ENCODE data around the gene DNLZ.

DNLZ gene

GRCh38 chr9:136326761-136327303 is 36.7 kb downstream of the DNLZ start:
- H3K9me3 ChIP-seq (ENCODE audit: control insufficient read depth, low read length) = no peaks in the 10 kb centered on the region
- no peak for DNase-seq
- peak overlapping the region; percentile 99 for H2BK15ac ChIP-seq (ENCODE audit: low read depth, poor library complexity, severe bottlenecking)
- H2BK12ac ChIP-seq (ENCODE audit: low read length in 2 of 2) = peak overlapping the region; percentile 95 to 99
- peaks cover 58% of the 10 kb centered on the region for H3K4me1 ChIP-seq (ENCODE audit: control insufficient read depth, insufficient read depth, low read depth, low read length)
- H4K91ac ChIP-seq (ENCODE audit: low read length) = peak overlapping the region; percentile 99
- H3K4me2 ChIP-seq (ENCODE audit: low read length, poor library complexity, severe bottlenecking) = peak overlapping the region; percentile 44
- peak overlapping the region; percentile 93 to 97 for H3K18ac ChIP-seq (ENCODE audit: low read depth in 1 of 2, low read length in 2 of 2)
- peaks cover 0 to 16% of the 10 kb centered on the region in 2 experiments for H3K27me3 ChIP-seq (ENCODE audit: control insufficient read depth in 1 of 2, insufficient read depth in 1 of 2, low read length in 2 of 2)
- H3K4me3 ChIP-seq (ENCODE audit: insufficient read depth in 1 of 2, low read depth in 1 of 2, low read length in 2 of 2) = peak overlapping the region; percentile 12 to 61
- peak overlapping the region; percentile 99 for H2BK120ac ChIP-seq (ENCODE audit: low read depth, low read length)
- peak overlapping the region; percentile 99 for H4K8ac ChIP-seq (ENCODE audit: low read length)
- H2AK5ac ChIP-seq (ENCODE audit: low read length, severe bottlenecking) = peak overlapping the region; percentile 42
- H2AFZ ChIP-seq (ENCODE audit: low read depth, low read length) = peak overlapping the region; percentile 30
- H3K36me3 ChIP-seq (ENCODE audit: control insufficient read depth in 1 of 2, insufficient read depth in 2 of 2, low read depth in 1 of 2, low read length in 2 of 2) = peaks cover 0 to 23% of the 10 kb centered on the region in 2 experiments
- peak overlapping the region; percentile 79 for H3K9ac ChIP-seq (ENCODE audit: low read length)
- peaks cover 6% of the 10 kb centered on the region for H3K79me1 ChIP-seq (replicated peaks; ENCODE audit: low read length, poor library complexity, severe bottlenecking)
- 48% methylated on average over 12 of the region's 17 CpGs for WGBS
- peak overlapping the region; percentile 1 to 78 for H3K14ac ChIP-seq (ENCODE audit: low read length in 2 of 2)
- no peak overlapping the region for H3K23ac ChIP-seq (ENCODE audit: low read length in 2 of 2)
- H2BK5ac ChIP-seq (ENCODE audit: low read depth, low read length, poor library complexity, severe bottlenecking) = peak overlapping the region; percentile 77
- peak overlapping the region; percentile 92 for H3K27ac ChIP-seq (ENCODE audit: low read length, poor library complexity, severe bottlenecking)
- peak overlapping the region; percentile 96 to 99 for H3K4ac ChIP-seq (ENCODE audit: low read depth in 1 of 2, low read length in 2 of 2)

- H2BK12ac ChIP-seq (ENCODE audit: low read length in 2 of 2) = peak overlapping the region; percentile 95 to 99
- H3K4ac ChIP-seq (ENCODE audit: low read depth in 1 of 2, low read length in 2 of 2) = peak overlapping the region; percentile 98 to 99
- H2AFZ ChIP-seq (ENCODE audit: low read depth, low read length) = peak overlapping the region; percentile 58
- H3K27me3 ChIP-seq (ENCODE audit: control insufficient read depth in 1 of 2, insufficient read depth in 1 of 2, low read length in 2 of 2) = peaks cover 0 to 16% of the 10 kb centered on the region in 2 experiments
- peak overlapping the region; percentile 99 for H2BK15ac ChIP-seq (ENCODE audit: low read depth, poor library complexity, severe bottlenecking)
- peak overlapping the region; percentile 93 to 97 for H3K18ac ChIP-seq (ENCODE audit: low read depth in 1 of 2, low read length in 2 of 2)
- peak overlapping the region; percentile 99 for H2BK120ac ChIP-seq (ENCODE audit: low read depth, low read length)
- peaks cover 53% of the 10 kb centered on the region for H3K4me1 ChIP-seq (ENCODE audit: control insufficient read depth, insufficient read depth, low read depth, low read length)
- peak overlapping the region; percentile 77 for H2BK5ac ChIP-seq (ENCODE audit: low read depth, low read length, poor library complexity, severe bottlenecking)
- peak; percentile 89 for DNase-seq
- peaks cover 2% of the 10 kb centered on the region for H3K79me1 ChIP-seq (replicated peaks; ENCODE audit: low read length, poor library complexity, severe bottlenecking)
- peak overlapping the region; percentile 92 for H3K27ac ChIP-seq (ENCODE audit: low read length, poor library complexity, severe bottlenecking)
- WGBS = 12% methylated on average over 28 of the region's 28 CpGs
- H3K36me3 ChIP-seq (ENCODE audit: control insufficient read depth in 1 of 2, insufficient read depth in 2 of 2, low read depth in 1 of 2, low read length in 2 of 2) = peaks cover 0 to 17% of the 10 kb centered on the region in 2 experiments
- H3K4me3 ChIP-seq (ENCODE audit: insufficient read depth in 1 of 2, low read depth in 1 of 2, low read length in 2 of 2) = no peak overlapping the region
- peak overlapping the region in 1 of 2 experiments; percentile 90 for H3K14ac ChIP-seq (ENCODE audit: low read length in 2 of 2)
- H3K9me3 ChIP-seq (ENCODE audit: control insufficient read depth, low read length) = no peaks in the 10 kb centered on the region
- peak overlapping the region; percentile 77 for H2AK5ac ChIP-seq (ENCODE audit: low read length, severe bottlenecking)
- peak overlapping the region; percentile 79 for H3K9ac ChIP-seq (ENCODE audit: low read length)
- H4K91ac ChIP-seq (ENCODE audit: low read length) = peak overlapping the region; percentile 99
- peak overlapping the region; percentile 44 for H3K4me2 ChIP-seq (ENCODE audit: low read length, poor library complexity, severe bottlenecking)
- H3K23ac ChIP-seq (ENCODE audit: low read length in 2 of 2) = peak overlapping the region in 1 of 2 experiments; percentile 56
- H4K8ac ChIP-seq (ENCODE audit: low read length) = peak overlapping the region; percentile 99
Observed at GRCh38 chr9:136326061-136326760, 37.3 kb downstream of the DNLZ start.

- no peak overlapping the region for H2BK5ac ChIP-seq (ENCODE audit: low read depth, low read length, poor library complexity, severe bottlenecking)
- H3K36me3 ChIP-seq (ENCODE audit: control insufficient read depth in 1 of 2, insufficient read depth in 2 of 2, low read depth in 1 of 2, low read length in 2 of 2) = peaks cover 0 to 9% of the 10 kb centered on the region in 2 experiments
- WGBS = 95% methylated on average over 13 of the region's 13 CpGs
- H3K4me2 ChIP-seq (ENCODE audit: low read length, poor library complexity, severe bottlenecking) = no peak overlapping the region
- peak overlapping the region in 1 of 2 experiments; percentile 47 for H2BK12ac ChIP-seq (ENCODE audit: low read length in 2 of 2)
- peak overlapping the region; percentile 78 for H4K8ac ChIP-seq (ENCODE audit: low read length)
- no peak overlapping the region for H3K23ac ChIP-seq (ENCODE audit: low read length in 2 of 2)
- peak overlapping the region; percentile 16 to 98 for H3K4ac ChIP-seq (ENCODE audit: low read depth in 1 of 2, low read length in 2 of 2)
- H3K9ac ChIP-seq (ENCODE audit: low read length) = peak overlapping the region; percentile 79
- peak overlapping the region; percentile 78 for H2AK5ac ChIP-seq (ENCODE audit: low read length, severe bottlenecking)
- H3K14ac ChIP-seq (ENCODE audit: low read length in 2 of 2) = peak overlapping the region in 1 of 2 experiments; percentile 94
- peak overlapping the region; percentile 92 for H2BK15ac ChIP-seq (ENCODE audit: low read depth, poor library complexity, severe bottlenecking)
- no peak overlapping the region for H3K27ac ChIP-seq (ENCODE audit: low read length, poor library complexity, severe bottlenecking)
- DNase-seq = no peak
- peaks cover 44% of the 10 kb centered on the region for H3K4me1 ChIP-seq (ENCODE audit: control insufficient read depth, insufficient read depth, low read depth, low read length)
- H3K18ac ChIP-seq (ENCODE audit: low read depth in 1 of 2, low read length in 2 of 2) = peak overlapping the region; percentile 93 to 97
- H3K4me3 ChIP-seq (ENCODE audit: insufficient read depth in 1 of 2, low read depth in 1 of 2, low read length in 2 of 2) = no peak overlapping the region
- H3K9me3 ChIP-seq (ENCODE audit: control insufficient read depth, low read length) = no peaks in the 10 kb centered on the region
- H4K91ac ChIP-seq (ENCODE audit: low read length) = peak overlapping the region; percentile 99
- peak overlapping the region; percentile 45 for H2BK120ac ChIP-seq (ENCODE audit: low read depth, low read length)
- H3K27me3 ChIP-seq (ENCODE audit: control insufficient read depth in 1 of 2, insufficient read depth in 1 of 2, low read length in 2 of 2) = peaks cover 0 to 16% of the 10 kb centered on the region in 2 experiments
- H2AFZ ChIP-seq (ENCODE audit: low read depth, low read length) = no peak overlapping the region
- no peaks in the 10 kb centered on the region for H3K79me1 ChIP-seq (replicated peaks; ENCODE audit: low read length, poor library complexity, severe bottlenecking)
Observed at GRCh38 chr9:136325358-136325757, 38.2 kb downstream of the DNLZ start.

Data from mesenchymal stem cell (in vitro differentiated cells and primary cell).